ENCODE data around the gene NRGN. TPM values are rescaled to one million over a fixed set of nuclear protein-coding genes. Genes with fewer than 3 reads are reported as not detected.

The NRGN gene
- total RNA-seq, 1 experiment from 2014 or later: 5.8 TPM

GRCh38 chr11:124724979-124725718, 14.6 kb upstream of the NRGN start:
- Mint-ChIP-seq H3K27ac (ENCODE audit: unreplicated experiment) (peak overlapping the region; percentile 43), H3K27me3 (ENCODE audit: unreplicated experiment) (peaks cover 54% of the 10 kb centered on the region), H3K4me1 (ENCODE audit: low read depth, unreplicated experiment) (peaks cover 19% of the 10 kb centered on the region), H3K36me3 (ENCODE audit: insufficient read depth, unreplicated experiment) (no peaks in the 10 kb centered on the region), H3K4me3 (ENCODE audit: low read depth, unreplicated experiment) (peak overlapping the region; percentile 15), H3K9me3 (ENCODE audit: low read depth, unreplicated experiment) (no peaks in the 10 kb centered on the region)
- intact Hi-C loops (cut with micrococcal nuclease; ENCODE audit: unreplicated experiment): no loop called here
- DNase-seq: peak; percentile 16
- CTCF ChIA-PET: interaction anchor here (1.2 kb wide), 1 partner anchor 21 kb away, joined by 3 read pairs; no protein-coding TSS in a partner anchor
- no peak for TF ChIP-seq CTCF (IDR thresholded peaks at IDR 0.05; ENCODE audit: unreplicated experiment)
- no TSS peak for BruUV-seq (replicated peaks)

GRCh38 chr11:124725719-124726105, 14.0 kb upstream of the NRGN start:
- Mint-ChIP-seq H3K4me1 (ENCODE audit: low read depth, unreplicated experiment) (peaks cover 19% of the 10 kb centered on the region), H3K27me3 (ENCODE audit: unreplicated experiment) (peaks cover 48% of the 10 kb centered on the region), H3K4me3 (ENCODE audit: low read depth, unreplicated experiment) (no peak overlapping the region), H3K9me3 (ENCODE audit: low read depth, unreplicated experiment) (no peaks in the 10 kb centered on the region), H3K27ac (ENCODE audit: unreplicated experiment) (no peak overlapping the region), H3K36me3 (ENCODE audit: insufficient read depth, unreplicated experiment) (no peaks in the 10 kb centered on the region)
- DNase-seq: no peak
- CTCF ChIA-PET: no interaction called here
- BruUV-seq (replicated peaks): no TSS peak
- TF ChIP-seq CTCF (IDR thresholded peaks at IDR 0.05; ENCODE audit: unreplicated experiment): no peak
- intact Hi-C loops (cut with micrococcal nuclease; ENCODE audit: unreplicated experiment): no loop called here

GRCh38 chr11:124727474-124727873, 12.3 kb upstream of the NRGN start:
- intact Hi-C loops (cut with micrococcal nuclease; ENCODE audit: unreplicated experiment): no loop called here
- H3K4me1 Mint-ChIP-seq (ENCODE audit: low read depth, unreplicated experiment): peaks cover 19% of the 10 kb centered on the region
- TF ChIP-seq CTCF (IDR thresholded peaks at IDR 0.05; ENCODE audit: unreplicated experiment): no peak
- CTCF ChIA-PET: interaction anchor here (0.5 kb wide), 1 partner anchor 999 kb away, joined by 4 read pairs; no protein-coding TSS in a partner anchor
- no peak for DNase-seq
- H3K9me3 Mint-ChIP-seq (ENCODE audit: low read depth, unreplicated experiment): no peaks in the 10 kb centered on the region
- peaks cover 31% of the 10 kb centered on the region for H3K27me3 Mint-ChIP-seq (ENCODE audit: unreplicated experiment)
- no TSS peak for BruUV-seq (replicated peaks)
- no peaks in the 10 kb centered on the region for H3K36me3 Mint-ChIP-seq (ENCODE audit: insufficient read depth, unreplicated experiment)
- H3K27ac Mint-ChIP-seq (ENCODE audit: unreplicated experiment): no peak overlapping the region
- no peak overlapping the region for H3K4me3 Mint-ChIP-seq (ENCODE audit: low read depth, unreplicated experiment)

- no peak for DNase-seq
- H3K27me3 Mint-ChIP-seq (ENCODE audit: unreplicated experiment): peaks cover 24% of the 10 kb centered on the region
- H3K4me1 Mint-ChIP-seq (ENCODE audit: low read depth, unreplicated experiment): peaks cover 19% of the 10 kb centered on the region
- H3K4me3 Mint-ChIP-seq (ENCODE audit: low read depth, unreplicated experiment): no peak overlapping the region
- intact Hi-C loops (cut with micrococcal nuclease; ENCODE audit: unreplicated experiment): no loop called here
- H3K36me3 Mint-ChIP-seq (ENCODE audit: insufficient read depth, unreplicated experiment): no peaks in the 10 kb centered on the region
- H3K9me3 Mint-ChIP-seq (ENCODE audit: low read depth, unreplicated experiment): no peaks in the 10 kb centered on the region
- CTCF ChIA-PET: interaction anchor here (0.5 kb wide), 1 partner anchor 999 kb away, joined by 4 read pairs; no protein-coding TSS in a partner anchor
- no peak overlapping the region for H3K27ac Mint-ChIP-seq (ENCODE audit: unreplicated experiment)
- no peak for TF ChIP-seq CTCF (IDR thresholded peaks at IDR 0.05; ENCODE audit: unreplicated experiment)
- BruUV-seq (replicated peaks): no TSS peak
Observed at GRCh38 chr11:124728134-124728533, 11.6 kb upstream of the NRGN start.

All from Calu3 (cell line).